Mesenchymal stem cell (in vitro differentiated cells and primary cell): ENCODE data around the gene FARP1.

ENCODE experiments used
- DNase-seq: peaks from one replicate; pipeline ENCODE4 v3.0.0-alpha.2; 2013
- H2AFZ ChIP-seq: one replicate; pipeline ENCODE4 v1.6.1; 2013; ENCODE audit warnings: low read depth, mild to moderate bottlenecking, control low read depth, inconsistent platforms, low read length, moderate library complexity
- H2AK5ac ChIP-seq: 2 replicates; pipeline ENCODE4 v1.6.1; 2013; ENCODE audit warnings: low read length, moderate library complexity, mild to moderate bottlenecking, inconsistent platforms; ENCODE audit not compliant: severe bottlenecking
- H2BK120ac ChIP-seq: one replicate; pipeline ENCODE4 v1.6.1; 2013; ENCODE audit warnings: low read depth, mild to moderate bottlenecking, inconsistent platforms, low read length, moderate library complexity
- H2BK12ac ChIP-seq, 2 experiments: one replicate each; pipeline ENCODE4 v1.6.1; 2013; ENCODE audit warnings: inconsistent platforms in 2 of 2, low read length in 2 of 2, mild to moderate bottlenecking in 2 of 2, moderate library complexity in 2 of 2, control low read depth in 1 of 2
- H2BK15ac ChIP-seq: one replicate; pipeline ENCODE4 v1.6.1; 2013; ENCODE audit warnings: mild to moderate bottlenecking, low read depth, inconsistent platforms; ENCODE audit not compliant: poor library complexity, severe bottlenecking
- H2BK5ac ChIP-seq: 2 replicates; pipeline ENCODE4 v1.6.1; 2013; ENCODE audit warnings: low read depth, mild to moderate bottlenecking, low read length, control low read depth, inconsistent platforms; ENCODE audit not compliant: poor library complexity, severe bottlenecking
- H3K14ac ChIP-seq, 2 experiments: one replicate each; pipeline ENCODE4 v1.6.1; 2013; ENCODE audit warnings: inconsistent platforms in 2 of 2, low read length in 2 of 2, control low read depth in 1 of 2, mild to moderate bottlenecking in 1 of 2, moderate library complexity in 1 of 2
- H3K18ac ChIP-seq, 2 experiments: one replicate each; pipeline ENCODE4 v1.6.1; 2013; ENCODE audit warnings: inconsistent platforms in 2 of 2, low read length in 2 of 2, control low read depth in 1 of 2, low read depth in 1 of 2, mild to moderate bottlenecking in 1 of 2
- H3K23ac ChIP-seq, 2 experiments: one replicate each; pipeline ENCODE4 v1.6.1; 2013; ENCODE audit warnings: inconsistent platforms in 2 of 2, low read length in 2 of 2, mild to moderate bottlenecking in 2 of 2, moderate library complexity in 2 of 2, control low read depth in 1 of 2
- H3K27ac ChIP-seq: 2 replicates; pipeline ENCODE4 v1.5.1; 2013; ENCODE audit warnings: mild to moderate bottlenecking, moderate library complexity, low read length, control low read depth, inconsistent platforms; ENCODE audit not compliant: poor library complexity, severe bottlenecking
- H3K27me3 ChIP-seq, 2 experiments: 2 replicates each; pipeline versions ENCODE4 v1.6.1 to v1.7.0; 2013; ENCODE audit warnings: low read length in 2 of 2, mild to moderate bottlenecking in 2 of 2, moderate library complexity in 2 of 2, control low read depth in 1 of 2, inconsistent platforms in 1 of 2; ENCODE audit not compliant: control insufficient read depth in 1 of 2, insufficient read depth in 1 of 2
- H3K36me3 ChIP-seq, 2 experiments: 2 replicates each; pipeline versions ENCODE4 v1.6.1 to v1.7.0; 2013; ENCODE audit warnings: low read length in 2 of 2, control low read depth in 1 of 2, inconsistent platforms in 1 of 2, low read depth in 1 of 2, mild to moderate bottlenecking in 1 of 2; ENCODE audit not compliant: insufficient read depth in 2 of 2, control insufficient read depth in 1 of 2
- H3K4ac ChIP-seq, 2 experiments: one replicate each; pipeline ENCODE4 v1.6.1; 2013; ENCODE audit warnings: inconsistent platforms in 2 of 2, low read length in 2 of 2, mild to moderate bottlenecking in 2 of 2, moderate library complexity in 2 of 2, control low read depth in 1 of 2, low read depth in 1 of 2
- H3K4me1 ChIP-seq: 2 replicates; pipeline ENCODE4 v1.6.1; 2013; ENCODE audit warnings: low read depth, low read length, control low read depth; ENCODE audit not compliant: control insufficient read depth, insufficient read depth
- H3K4me2 ChIP-seq: 2 replicates; pipeline ENCODE4 v1.6.1; 2013; ENCODE audit warnings: low read length, mild to moderate bottlenecking, inconsistent platforms; ENCODE audit not compliant: poor library complexity, severe bottlenecking
- H3K4me3 ChIP-seq, 2 experiments: 2 replicates each; pipeline versions ENCODE4 v1.5.1 to v1.7.0; 2013; ENCODE audit warnings: low read length in 2 of 2, mild to moderate bottlenecking in 2 of 2, control low read depth in 1 of 2, low read depth in 1 of 2; ENCODE audit not compliant: insufficient read depth in 1 of 2
- H3K79me1 ChIP-seq: replicated peaks from 2 replicates; pipeline ENCODE4 v1.6.1; 2013; ENCODE audit warnings: mild to moderate bottlenecking, control low read depth, low read length, inconsistent platforms; ENCODE audit not compliant: poor library complexity, severe bottlenecking
- H3K9ac ChIP-seq: 2 replicates; pipeline ENCODE4 v1.7.0; 2013; ENCODE audit warnings: mild to moderate bottlenecking, low read length, moderate library complexity
- H3K9me3 ChIP-seq: 2 replicates; pipeline ENCODE4 v1.7.0; 2013; ENCODE audit warnings: mild to moderate bottlenecking, low read length; ENCODE audit not compliant: control insufficient read depth
- H4K8ac ChIP-seq: one replicate; pipeline ENCODE4 v1.6.1; 2013; ENCODE audit warnings: inconsistent platforms, mild to moderate bottlenecking, low read length, moderate library complexity
- H4K91ac ChIP-seq: one replicate; pipeline ENCODE4 v1.6.1; 2013; ENCODE audit warnings: mild to moderate bottlenecking, low read length, inconsistent platforms
- WGBS: methylation state at CpG from one replicate; pipeline ENCODE4 v1.1.7; 2013; ENCODE audit warnings: mixed read lengths; 5-methylcytosine and 5-hydroxymethylcytosine counted together

Gene FARP1

DNA sequence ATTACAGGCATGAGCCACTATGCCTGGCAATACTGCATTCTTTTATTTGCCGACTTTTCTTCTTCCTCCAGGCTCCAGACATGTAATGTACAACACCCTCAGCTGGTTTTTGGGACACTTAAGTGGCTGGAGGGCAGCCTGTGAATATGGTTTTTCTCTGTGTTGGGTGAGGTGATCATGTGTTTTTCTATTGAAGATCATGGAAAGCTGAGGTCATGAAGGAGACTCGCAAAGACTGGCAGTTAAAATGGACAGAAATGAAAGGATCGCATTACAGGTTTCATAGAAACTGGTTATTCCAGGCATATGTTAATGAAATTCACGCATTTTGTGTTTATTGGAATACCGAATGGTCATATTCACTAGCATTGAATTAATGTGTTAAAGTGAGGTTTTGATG, 119.4 kb downstream of the FARP1 start:
- Histone ChIP-seq H3K36me3 (no peaks in the 10 kb centered on the region), H2AK5ac (peak overlapping the region; percentile 21), H3K27me3 (no peaks in the 10 kb centered on the region), H3K4ac (no peak overlapping the region), H2BK12ac (no peak overlapping the region), H3K23ac (no peak overlapping the region), H3K27ac (no peak overlapping the region), H3K4me3 (no peak overlapping the region), H2BK15ac (no peak overlapping the region), H3K4me1 (peaks cover 22% of the 10 kb centered on the region), H2BK5ac (no peak overlapping the region), H3K9ac (no peak overlapping the region), H3K18ac (peak overlapping the region in 1 of 2 experiments; percentile 24), H3K79me1 (peaks cover 15% of the 10 kb centered on the region), H3K9me3 (no peaks in the 10 kb centered on the region), H4K8ac (no peak overlapping the region), H2AFZ (no peak overlapping the region), H4K91ac (no peak overlapping the region), H3K14ac (no peak overlapping the region), H2BK120ac (no peak overlapping the region), H3K4me2 (no peak overlapping the region)
- 94% methylated on average over 4 of the region's 5 CpGs for WGBS
- DNase-seq = no peak

GRCh38 chr13:98263841-98264240, 120.9 kb downstream of the FARP1 start:
- Histone ChIP-seq H2BK5ac (no peak overlapping the region), H3K9ac (no peak overlapping the region), H3K4me3 (no peak overlapping the region), H3K27me3 (no peaks in the 10 kb centered on the region), H4K91ac (no peak overlapping the region), H3K9me3 (no peaks in the 10 kb centered on the region), H2AK5ac (no peak overlapping the region), H3K4me2 (no peak overlapping the region), H3K18ac (no peak overlapping the region), H3K36me3 (no peaks in the 10 kb centered on the region), H3K79me1 (peaks cover 15% of the 10 kb centered on the region), H2BK12ac (no peak overlapping the region), H4K8ac (no peak overlapping the region), H3K4ac (no peak overlapping the region), H3K14ac (no peak overlapping the region), H2BK120ac (no peak overlapping the region), H3K27ac (no peak overlapping the region), H2BK15ac (no peak overlapping the region), H3K23ac (no peak overlapping the region), H2AFZ (no peak overlapping the region), H3K4me1 (peaks cover 29% of the 10 kb centered on the region)
- DNase-seq = no peak
- WGBS = 100% methylated on average over 1 of the region's 2 CpGs

GRCh38 chr13:98264877-98265276, 122.0 kb downstream of the FARP1 start:
- H3K23ac ChIP-seq = no peak overlapping the region
- H2AK5ac ChIP-seq = peak overlapping the region; percentile 5
- no peaks in the 10 kb centered on the region for H3K36me3 ChIP-seq
- H2BK120ac ChIP-seq = no peak overlapping the region
- H2BK15ac ChIP-seq = no peak overlapping the region
- H3K14ac ChIP-seq = no peak overlapping the region
- no peak overlapping the region for H3K27ac ChIP-seq
- H2BK12ac ChIP-seq = no peak overlapping the region
- H3K79me1 ChIP-seq = peaks cover 13% of the 10 kb centered on the region
- no peak overlapping the region for H3K9ac ChIP-seq
- H3K27me3 ChIP-seq = no peaks in the 10 kb centered on the region
- no peak overlapping the region for H3K4ac ChIP-seq
- H2AFZ ChIP-seq = no peak overlapping the region
- no peak overlapping the region for H4K91ac ChIP-seq
- H3K4me1 ChIP-seq = peaks cover 29% of the 10 kb centered on the region
- no peak overlapping the region for H4K8ac ChIP-seq
- no peak for DNase-seq
- 95% methylated on average over 4 of the region's 5 CpGs for WGBS
- H2BK5ac ChIP-seq = no peak overlapping the region
- H3K4me2 ChIP-seq = no peak overlapping the region
- H3K9me3 ChIP-seq = no peaks in the 10 kb centered on the region
- no peak overlapping the region for H3K18ac ChIP-seq
- no peak overlapping the region for H3K4me3 ChIP-seq

- H3K27me3 ChIP-seq = no peaks in the 10 kb centered on the region
- peaks cover 28% of the 10 kb centered on the region for H3K4me1 ChIP-seq
- peak overlapping the region; percentile 88 for H2AK5ac ChIP-seq
- H2BK15ac ChIP-seq = no peak overlapping the region
- peak overlapping the region; percentile 43 for H3K27ac ChIP-seq
- no peak overlapping the region for H2BK120ac ChIP-seq
- H3K9me3 ChIP-seq = no peaks in the 10 kb centered on the region
- no peak overlapping the region for H3K14ac ChIP-seq
- H3K4me2 ChIP-seq = no peak overlapping the region
- H3K23ac ChIP-seq = no peak overlapping the region
- H3K9ac ChIP-seq = peak overlapping the region; percentile 24
- no peak overlapping the region for H2BK5ac ChIP-seq
- H2AFZ ChIP-seq = no peak overlapping the region
- peak overlapping the region; percentile 27 for H4K8ac ChIP-seq
- H3K18ac ChIP-seq = peak overlapping the region; percentile 2 to 15
- WGBS = 82% methylated on average over 10 of the region's 10 CpGs
- H3K79me1 ChIP-seq = peaks cover 14% of the 10 kb centered on the region
- DNase-seq = peak; percentile 25
- no peaks in the 10 kb centered on the region for H3K36me3 ChIP-seq
- H4K91ac ChIP-seq = no peak overlapping the region
- H3K4me3 ChIP-seq = no peak overlapping the region
- no peak overlapping the region for H2BK12ac ChIP-seq
- no peak overlapping the region for H3K4ac ChIP-seq
Measured at GRCh38 chr13:98265692-98266551, 123.0 kb downstream of the FARP1 start.
